GM12875 (cell line): ENCODE results near the gene C1orf167.

Source experiments
- H3K4me3 ChIP-seq: one replicate; pipeline ENCODE4 v1.5.1; 2011; ENCODE audit warnings: low read depth, low read length, control low read depth
- TF ChIP-seq, protein P1 (sequence below): IDR thresholded peaks from 2 replicates; pipeline ENCODE4 v1.5.1; 2011; ENCODE audit warnings: low read depth, mild to moderate bottlenecking, control low read depth, inconsistent platforms, low read length, moderate library complexity, borderline replicate concordance; ENCODE audit not compliant: insufficient read depth

The C1orf167 gene

DNA sequence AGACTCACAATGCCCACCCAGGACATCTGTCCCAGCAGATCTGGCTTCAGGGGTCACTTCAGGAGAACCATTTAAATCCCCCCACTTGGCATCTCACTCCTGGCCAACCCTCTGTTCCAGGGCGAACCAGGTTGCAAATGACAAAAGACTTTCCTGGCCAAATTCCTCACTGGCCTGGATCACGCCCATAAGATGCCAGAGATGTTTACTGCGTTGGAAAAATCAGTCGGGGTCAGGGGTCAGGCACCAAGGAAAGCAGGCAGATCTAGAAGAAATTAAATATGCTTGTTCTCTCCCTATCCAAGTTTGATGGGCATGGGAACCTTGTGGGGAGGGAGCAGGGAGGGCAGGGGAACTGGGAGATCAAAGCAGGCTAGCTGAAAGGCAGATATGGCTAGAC, 40.7 kb upstream of the C1orf167 start:
- TF ChIP-seq, protein P1, sequence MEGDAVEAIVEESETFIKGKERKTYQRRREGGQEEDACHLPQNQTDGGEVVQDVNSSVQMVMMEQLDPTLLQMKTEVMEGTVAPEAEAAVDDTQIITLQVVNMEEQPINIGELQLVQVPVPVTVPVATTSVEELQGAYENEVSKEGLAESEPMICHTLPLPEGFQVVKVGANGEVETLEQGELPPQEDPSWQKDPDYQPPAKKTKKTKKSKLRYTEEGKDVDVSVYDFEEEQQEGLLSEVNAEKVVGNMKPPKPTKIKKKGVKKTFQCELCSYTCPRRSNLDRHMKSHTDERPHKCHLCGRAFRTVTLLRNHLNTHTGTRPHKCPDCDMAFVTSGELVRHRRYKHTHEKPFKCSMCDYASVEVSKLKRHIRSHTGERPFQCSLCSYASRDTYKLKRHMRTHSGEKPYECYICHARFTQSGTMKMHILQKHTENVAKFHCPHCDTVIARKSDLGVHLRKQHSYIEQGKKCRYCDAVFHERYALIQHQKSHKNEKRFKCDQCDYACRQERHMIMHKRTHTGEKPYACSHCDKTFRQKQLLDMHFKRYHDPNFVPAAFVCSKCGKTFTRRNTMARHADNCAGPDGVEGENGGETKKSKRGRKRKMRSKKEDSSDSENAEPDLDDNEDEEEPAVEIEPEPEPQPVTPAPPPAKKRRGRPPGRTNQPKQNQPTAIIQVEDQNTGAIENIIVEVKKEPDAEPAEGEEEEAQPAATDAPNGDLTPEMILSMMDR = no peak
- H3K4me3 ChIP-seq = no peak overlapping the region

DNA sequence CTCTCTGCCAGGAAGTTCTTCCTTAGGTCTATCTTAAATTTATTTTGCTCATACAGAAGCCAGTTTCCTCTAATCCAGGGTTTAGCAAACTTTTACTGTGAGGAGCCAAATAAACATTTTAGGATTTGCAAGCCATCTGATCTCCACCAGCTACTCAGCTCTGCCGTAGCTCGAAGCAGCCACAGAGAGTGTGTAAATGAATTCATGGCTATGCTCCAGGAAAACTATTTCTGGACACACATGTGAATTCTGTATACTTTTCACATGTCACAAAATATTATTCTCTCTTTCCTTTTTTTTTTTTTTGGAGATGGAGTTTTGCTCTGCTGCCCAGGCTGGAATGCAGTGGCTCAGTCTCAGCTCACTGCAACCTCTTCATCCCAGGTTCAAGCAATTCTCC, 39.5 kb upstream of the C1orf167 start:
- TF ChIP-seq, protein P1 = no peak

DNA sequence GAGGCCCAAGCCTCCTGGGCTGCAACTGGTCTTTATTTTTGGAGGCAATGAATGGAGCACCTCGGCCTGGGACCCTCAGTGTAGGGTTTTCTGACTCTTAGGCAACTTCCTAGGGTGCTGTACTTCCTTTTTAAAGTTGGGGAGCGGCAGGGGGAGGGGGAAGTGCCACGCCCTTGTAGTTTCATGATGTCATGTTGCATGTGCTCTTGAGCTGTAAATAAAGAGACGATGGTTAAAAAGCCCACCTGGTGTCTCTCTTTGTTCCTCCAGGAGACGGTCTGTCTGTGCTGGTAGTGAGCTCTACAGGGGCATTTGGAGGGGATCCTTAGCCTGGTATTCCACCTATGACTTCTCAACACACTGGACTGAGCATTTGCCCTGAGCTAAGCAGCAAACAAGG, 36.4 kb upstream of the C1orf167 start:
- TF ChIP-seq, protein P1 = no peak
- no peak overlapping the region for H3K4me3 ChIP-seq

More for the DNA sequence above, 39.5 kb upstream of the C1orf167 start:
- no peak overlapping the region for H3K4me3 ChIP-seq

DNA sequence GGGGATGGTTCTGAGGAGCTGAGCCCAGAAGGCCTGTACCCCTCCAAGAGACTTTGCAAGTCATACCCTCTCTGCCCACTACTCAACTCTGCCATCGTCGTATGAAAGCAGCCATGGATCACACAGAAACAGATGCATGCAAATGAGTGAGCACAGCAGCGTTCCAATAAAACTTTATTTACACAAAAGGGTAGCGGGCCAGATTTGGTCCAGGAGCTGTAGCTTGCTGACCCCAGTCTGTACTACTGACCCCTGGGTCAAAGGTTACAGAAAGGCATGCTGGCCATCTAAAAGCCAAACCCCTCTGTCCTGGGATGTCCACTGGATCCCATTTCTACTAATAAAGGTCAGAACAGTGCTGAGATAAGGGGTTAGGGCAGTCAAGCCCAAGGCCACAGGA, 34.9 kb upstream of the C1orf167 start:
- H3K4me3 ChIP-seq = no peak overlapping the region
- TF ChIP-seq, protein P1 = no peak

DNA sequence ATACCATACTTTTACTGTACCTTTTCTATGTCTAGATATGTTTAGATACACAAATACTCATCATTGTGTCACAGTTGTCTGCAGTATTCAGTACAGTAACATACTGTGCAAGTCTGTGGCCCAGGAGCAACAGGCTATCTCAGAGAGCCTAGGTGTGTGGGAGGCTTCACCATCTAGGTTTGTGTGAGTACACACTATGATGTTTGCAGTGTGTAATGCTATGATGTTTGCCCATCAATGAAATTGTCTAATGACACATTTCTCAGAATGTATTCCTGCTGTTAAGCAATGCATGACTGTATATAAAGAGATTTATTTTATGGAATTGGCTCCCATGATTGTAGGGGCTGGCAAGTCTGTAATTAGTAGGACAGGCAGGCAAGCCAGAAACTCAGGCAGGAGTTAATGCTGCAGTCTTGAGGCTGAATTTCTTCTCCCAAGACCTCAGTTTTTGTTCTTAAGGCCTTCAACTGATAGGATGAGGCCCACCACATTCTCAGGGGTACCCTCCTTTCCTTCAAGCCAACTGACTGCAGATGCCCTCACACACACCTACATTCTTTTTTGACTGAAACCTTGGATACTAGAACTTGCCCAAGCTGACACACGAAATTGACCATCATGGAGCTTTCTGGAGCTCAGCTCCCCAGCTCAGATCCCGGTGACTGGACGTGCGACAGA, 33.7 kb upstream of the C1orf167 start:
- H3K4me3 ChIP-seq = no peak overlapping the region

DNA sequence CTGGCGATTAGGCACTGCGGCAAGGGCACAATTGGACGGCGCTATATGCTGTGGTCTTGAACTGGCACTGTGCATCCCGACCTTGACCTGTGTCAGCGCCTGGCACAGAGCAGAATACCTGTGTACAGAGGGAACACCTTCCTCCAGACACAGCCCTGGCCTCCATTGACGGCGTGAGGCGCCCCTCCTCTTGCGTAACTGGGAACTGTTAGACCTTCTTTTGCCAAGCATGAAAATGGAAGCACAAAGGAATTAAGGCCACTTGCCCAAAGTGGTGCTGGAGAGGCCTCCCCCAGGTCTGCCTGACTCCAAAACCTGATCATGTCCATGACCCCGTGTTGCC, 32.9 kb upstream of the C1orf167 start:
- TF ChIP-seq, protein P1 = no peak
- no peak overlapping the region for H3K4me3 ChIP-seq

More for the DNA sequence above, 33.7 kb upstream of the C1orf167 start:
- TF ChIP-seq, protein P1 = no peak
